LHCN-M2 (cell line): ENCODE measurements around the gene CLEC4D. TPM values are rescaled to one million over a fixed set of nuclear protein-coding genes. Genes with fewer than 3 reads are reported as not detected.

Experiments
- total RNA-seq: library from RNA; depleted of rRNA; stranded (reverse); fragments of >200 nt; gene quantifications from 2 replicates; pipeline ENCODE4 v1.2.3, GENCODE V29; 2014; rRNA removed

CLEC4D gene
- total RNA-seq, 1 experiment from 2014 or later, result not detected

Other genes with a start within 250 kb of the CLEC4D start
- not detected in 2 replicates for gene CLEC6A, start 57.5 kb upstream of the CLEC4D start, total RNA-seq
- not detected in 2 replicates for gene CLEC4E, start 27.4 kb downstream of the CLEC4D start, total RNA-seq
- gene AICDA, start 99.4 kb downstream of the CLEC4D start, total RNA-seq, result not detected in 2 replicates
- gene MFAP5, start 149.3 kb downstream of the CLEC4D start, total RNA-seq, result 22.7 and 25.8 TPM in 2 replicates
- gene RIMKLB, start 184.5 kb downstream of the CLEC4D start, total RNA-seq, result 15.7 and 20.0 TPM in 2 replicates